Prostate gland (tissue), 2 donors: ENCODE results near the gene ADAD2. TPM values are rescaled to one million over a fixed set of nuclear protein-coding genes. Genes with fewer than 3 reads are reported as not detected.

ENCODE experiments used
- DNase-seq: peaks from one replicate; pipeline ENCODE4 v3.0.0-alpha.2; 2019; ENCODE audit warnings: low spot score
- H3K27ac ChIP-seq, 2 donors: fragments of 200-600 bp; sonication (generic); 2 replicates each; pipeline ENCODE4 v1.5.1; 2017 to 2019
- H3K27me3 ChIP-seq: fragments of 200-600 bp; sonication (generic); replicated peaks from 2 replicates; pipeline ENCODE4 v1.5.1; 2019; ENCODE audit not compliant: insufficient read depth
- H3K36me3 ChIP-seq, 2 donors: fragments of 200-600 bp; sonication (generic); 1 replicate in 1 of 2; 2 replicates in 1 of 2; pipeline versions ENCODE4 v1.5.1 to v1.8.1; 2017 to 2019
- H3K4me1 ChIP-seq: fragments of 200-600 bp; sonication (generic); replicated peaks from 2 replicates; pipeline ENCODE4 v1.5.1; 2019
- H3K4me3 ChIP-seq, 2 donors: fragments of 200-600 bp; sonication (generic); 2 replicates each; pipeline ENCODE4 v1.5.1; 2017 to 2019
- H3K9me3 ChIP-seq: fragments of 200-600 bp; sonication (generic); 2 replicates; pipeline ENCODE4 v1.5.1; 2017
- POLR2A ChIP-seq: fragments of 450-650 bp; IDR thresholded peaks from one replicate; pipeline ENCODE4 v1.6.1; 2016; ENCODE audit warnings: antibody characterized with exemption, mild to moderate bottlenecking
- POLR2AphosphoS5 ChIP-seq: sonication (generic); formaldehyde crosslinking; IDR thresholded peaks from one replicate; pipeline ENCODE4 v1.6.1; 2017; ENCODE audit warnings: antibody characterized with exemption
- WGBS: methylation state at CpG from one replicate; pipeline ENCODE4 v1.1.5; 2018; 5-methylcytosine and 5-hydroxymethylcytosine counted together
- intact Hi-C: fragments of 100-400 bp; cut with DNase I; formaldehyde crosslinking; loops from one replicate; pipeline ENCODE4 v1.14.2; 2022
- total RNA-seq, 2 donors: library from RNA; depleted of rRNA; stranded (reverse); fragments of >200 nt; gene quantifications; one replicate each; pipeline ENCODE4 v1.1.0, GENCODE V29; 2016
- TF ChIP-seq, protein P1 (sequence below), 4 experiments: fragments of 200-600 bp in 2 of 4; fragments of 450-650 bp in 2 of 4; sonication (generic) in 2 of 4; IDR thresholded peaks; 1 replicate in 3 of 4; 2 replicates in 1 of 4; pipeline ENCODE4 v1.5.1; 2016 to 2019; ENCODE audit warnings: antibody characterized with exemption in 4 of 4, mild to moderate bottlenecking in 2 of 4, moderate library complexity in 2 of 4

Gene ADAD2
- total RNA-seq, 2 donors from 2014 or later: 0.91 to 47.7 TPM

DNA sequence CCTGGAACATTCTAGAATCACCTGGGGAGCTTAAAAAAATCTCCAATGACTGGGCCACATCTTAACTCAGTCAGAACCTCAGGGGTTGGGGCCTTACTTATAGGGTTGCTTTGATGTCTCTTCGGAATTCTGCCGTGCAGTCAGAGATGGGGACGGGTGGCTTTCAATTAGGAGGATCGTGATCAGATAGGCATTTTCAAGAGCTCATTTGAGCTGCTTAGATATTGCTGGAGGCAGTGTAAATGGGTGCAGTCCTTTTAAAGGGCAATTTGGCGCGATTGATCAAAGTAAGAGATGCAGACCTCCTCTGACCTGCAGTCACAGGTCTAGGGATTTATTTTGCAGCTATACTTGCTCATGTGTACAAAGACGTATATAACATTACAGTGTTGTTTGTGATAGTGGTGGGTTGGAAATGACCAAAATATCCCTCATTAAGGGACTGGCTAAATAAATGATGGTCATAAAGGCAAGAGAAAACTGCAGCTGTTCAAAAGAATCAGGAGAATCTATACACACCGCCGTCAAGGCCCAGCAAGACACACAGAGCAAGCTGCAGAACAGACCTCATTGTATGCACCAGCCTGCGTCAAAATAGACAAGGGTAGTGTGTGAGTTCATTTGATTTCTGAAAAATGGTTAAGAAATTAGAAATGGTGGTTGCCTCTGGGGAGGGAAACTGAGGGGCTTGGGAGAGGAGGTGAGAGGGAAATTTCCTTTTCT is 55.2 kb downstream of the ADAD2 start:
- Histone ChIP-seq H3K36me3 (no peaks in the 10 kb centered on the region), H3K27ac (no peak overlapping the region), H3K27me3 (peaks cover 4% of the 10 kb centered on the region), H3K9me3 (no peaks in the 10 kb centered on the region), H3K4me3 (no peak overlapping the region), H3K4me1 (no peaks in the 10 kb centered on the region)
- TF ChIP-seq POLR2AphosphoS5 (no peak), POLR2A (no peak)
- TF ChIP-seq, protein P1, sequence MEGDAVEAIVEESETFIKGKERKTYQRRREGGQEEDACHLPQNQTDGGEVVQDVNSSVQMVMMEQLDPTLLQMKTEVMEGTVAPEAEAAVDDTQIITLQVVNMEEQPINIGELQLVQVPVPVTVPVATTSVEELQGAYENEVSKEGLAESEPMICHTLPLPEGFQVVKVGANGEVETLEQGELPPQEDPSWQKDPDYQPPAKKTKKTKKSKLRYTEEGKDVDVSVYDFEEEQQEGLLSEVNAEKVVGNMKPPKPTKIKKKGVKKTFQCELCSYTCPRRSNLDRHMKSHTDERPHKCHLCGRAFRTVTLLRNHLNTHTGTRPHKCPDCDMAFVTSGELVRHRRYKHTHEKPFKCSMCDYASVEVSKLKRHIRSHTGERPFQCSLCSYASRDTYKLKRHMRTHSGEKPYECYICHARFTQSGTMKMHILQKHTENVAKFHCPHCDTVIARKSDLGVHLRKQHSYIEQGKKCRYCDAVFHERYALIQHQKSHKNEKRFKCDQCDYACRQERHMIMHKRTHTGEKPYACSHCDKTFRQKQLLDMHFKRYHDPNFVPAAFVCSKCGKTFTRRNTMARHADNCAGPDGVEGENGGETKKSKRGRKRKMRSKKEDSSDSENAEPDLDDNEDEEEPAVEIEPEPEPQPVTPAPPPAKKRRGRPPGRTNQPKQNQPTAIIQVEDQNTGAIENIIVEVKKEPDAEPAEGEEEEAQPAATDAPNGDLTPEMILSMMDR (IDR thresholded peaks at IDR 0.05): no peak
- no peak for DNase-seq
- intact Hi-C loops: no loop called here
- WGBS: 81% methylated on average over 10 of the region's 10 CpGs

DNA sequence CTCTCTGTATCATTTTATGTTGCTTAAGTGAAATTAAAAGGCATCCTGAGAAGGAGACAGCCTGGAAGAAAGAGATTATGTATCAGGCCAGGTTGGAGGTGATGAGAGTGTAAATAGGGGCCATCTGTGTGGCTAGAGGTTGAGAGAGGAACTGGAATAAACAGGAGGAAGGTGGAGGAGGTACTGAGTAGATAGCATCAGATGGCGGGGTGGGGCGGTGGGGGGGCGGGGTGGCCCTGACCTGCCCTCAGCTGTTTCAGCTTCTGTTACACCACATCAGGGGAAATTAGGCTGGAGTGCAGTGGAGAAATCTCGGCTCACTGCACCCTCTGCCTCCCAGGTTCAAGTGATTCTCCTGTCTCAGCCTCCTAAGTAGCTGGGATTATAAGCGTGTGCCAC is 55.7 kb downstream of the ADAD2 start:
- H3K4me1 ChIP-seq: no peaks in the 10 kb centered on the region
- no peaks in the 10 kb centered on the region for H3K36me3 ChIP-seq
- TF ChIP-seq, protein P1 (IDR thresholded peaks at IDR 0.05): no peak
- TF ChIP-seq POLR2AphosphoS5 (no peak), POLR2A (no peak)
- intact Hi-C loops: no loop called here
- WGBS: 85% methylated on average over 5 of the region's 5 CpGs
- no peaks in the 10 kb centered on the region for H3K9me3 ChIP-seq
- DNase-seq: no peak
- H3K27ac ChIP-seq: no peak overlapping the region
- no peak overlapping the region for H3K4me3 ChIP-seq
- H3K27me3 ChIP-seq: peaks cover 4% of the 10 kb centered on the region

Other genes starting within 250 kb of the ADAD2 start
- 1 to 10 TPM; 4.4 to 9.4 TPM for gene OSGIN1, start 237.9 kb upstream of the ADAD2 start, total RNA-seq
- gene NECAB2, start 222.9 kb upstream of the ADAD2 start, total RNA-seq: 1 to 10 TPM in 1 of 2 donors, not detected in 1; 2.8 TPM
- not detected for gene SLC38A8, start 148.4 kb upstream of the ADAD2 start, total RNA-seq
- gene MBTPS1, start 74.2 kb upstream of the ADAD2 start, total RNA-seq: 100 to 1,000 TPM in 1 of 2 donors, 10 to 100 TPM in 1; 79.0 to 133 TPM
- 10 to 100 TPM; 12.0 to 17.3 TPM for gene HSDL1, start 46.0 kb upstream of the ADAD2 start, total RNA-seq
- gene DNAAF1, start 45.8 kb upstream of the ADAD2 start, total RNA-seq: 1 to 10 TPM in 1 of 2 donors, under 1 TPM in 1; 0.32 to 8.2 TPM
- 10 to 100 TPM; 53.4 to 87.9 TPM for gene TAF1C, start 4.1 kb upstream of the ADAD2 start, total RNA-seq
- not detected for gene KCNG4, start 48.9 kb downstream of the ADAD2 start, total RNA-seq
- gene WFDC1, start 103.7 kb downstream of the ADAD2 start, total RNA-seq: 10 to 100 TPM; 60.9 to 80.8 TPM
- gene ATP2C2, start 177.4 kb downstream of the ADAD2 start, total RNA-seq: 10 to 100 TPM; 43.7 to 56.1 TPM